ENCODE measurements around the gene ARHGEF1.

- TF ChIP-seq CTCF (IDR thresholded peaks at IDR 0.05; ENCODE audit: low read length) (no peak), EZH2 (IDR thresholded peaks at IDR 0.05; ENCODE audit: borderline replicate concordance, low read length) (no peak)
Observed at GRCh38 chr19:41924151-41925145, 41.5 kb downstream of the ARHGEF1 start.
